ENCODE results near the gene FARS2.

- TF ChIP-seq POLR2A (IDR thresholded peaks at IDR 0.05; ENCODE audit: low read length), result no peak
- no peak for TF ChIP-seq GATA1 (IDR thresholded peaks at IDR 0.05; ENCODE audit: low read depth, low read length)
Measured at GRCh38 chr6:5278565-5279120, 17.3 kb downstream of the FARS2 start.
